K562 (cell line): ENCODE data around the gene MEF2C. TPM values are rescaled to one million over a fixed set of nuclear protein-coding genes. Genes with fewer than 3 reads are reported as not detected.

Experiments
- ATAC-seq: fragments of 200-7000 bp; cut with Tn5 transposase; 3 replicates; pipeline ENCODE4 v1.9.1; 2020; ENCODE audit warnings: moderate library complexity
- BruUV-seq: library from RNA; stranded (reverse); fragments of 400-500 nt; replicated peaks from 2 replicates; lab custom pipeline; 2021; lab: Mats Ljungman, UMichigan
- CTCF ChIA-PET: fragments of 300-600 bp; formaldehyde crosslinking; extraction: SDS; loops from one replicate; lab custom pipeline; 2021; ENCODE audit warnings: low intra/inter-chr PET ratio; lab: Yijun Ruan, JAX
- POLR2A ChIA-PET: fragments of 300-600, 350-650 bp; sonication (Branson Sonifier 250); formaldehyde crosslinking; extraction: SDS; loops from one replicate; lab custom pipeline; 2021; ENCODE audit warnings: antibody characterized with exemption, inconsistent platforms; lab: Yijun Ruan, JAX
- DNase-seq, 4 experiments: peaks; one replicate each; pipeline versions ENCODE4 v3.0.0 to v3.0.0-alpha.2; 2011 to 2018; ENCODE audit warnings: low spot score in 3 of 4, mixed read lengths in 3 of 4; ENCODE audit errors: extremely low read depth in 1 of 4
- FAIRE-seq: peaks from 2 replicates; lab custom pipeline; 2011; peaks lifted over from hg19 to GRCh38; lab: Jason Lieb, UNC
- H2AFZ ChIP-seq: 2 replicates; pipeline ENCODE4 v1.6.0; 2011; ENCODE audit warnings: low read depth, low read length, control low read depth, inconsistent platforms
- H3K27ac ChIP-seq: fragments of 200-600 bp; 3 replicates; pipeline ENCODE4 v1.8.0; 2011; ENCODE audit warnings: low read depth, mild to moderate bottlenecking, control low read depth, inconsistent platforms, low read length, moderate library complexity, mixed read lengths; ENCODE audit errors: extremely low read depth
- H3K27me3 ChIP-seq, 2 experiments: fragments of 300-600 bp in 1 of 2; 2 replicates in 1 of 2; 3 replicates in 1 of 2; pipeline versions ENCODE4 v1.6.0 to v1.8.0; 2011; ENCODE audit warnings: inconsistent platforms in 2 of 2, low read length in 2 of 2, mild to moderate bottlenecking in 1 of 2, mixed read lengths in 1 of 2, moderate library complexity in 1 of 2; ENCODE audit not compliant: control insufficient read depth in 2 of 2, insufficient read depth in 2 of 2
- H3K36me3 ChIP-seq: fragments of 300-600 bp; 3 replicates; pipeline ENCODE4 v1.8.0; 2011; ENCODE audit warnings: mild to moderate bottlenecking, low read length, inconsistent platforms; ENCODE audit not compliant: control insufficient read depth, insufficient read depth
- H3K4me1 ChIP-seq, 2 experiments: fragments of 200-600 bp in 1 of 2; replicated peaks in 1 of 2; 2 replicates in 1 of 2; 3 replicates in 1 of 2; pipeline versions ENCODE4 v1.5.1 to v1.8.0; 2011; ENCODE audit warnings: inconsistent platforms in 2 of 2, low read length in 2 of 2, mild to moderate bottlenecking in 1 of 2, mixed read lengths in 1 of 2, moderate library complexity in 1 of 2; ENCODE audit not compliant: control insufficient read depth in 2 of 2, insufficient read depth in 2 of 2
- H3K4me2 ChIP-seq: 2 replicates; pipeline ENCODE4 v1.6.1; 2011; ENCODE audit warnings: low read length, control low read depth, inconsistent platforms, mixed read lengths; ENCODE audit not compliant: insufficient read depth
- H3K4me3 ChIP-seq: fragments of 200-600 bp; sonication (generic), shearing (Covaris generic); 2 replicates; pipeline ENCODE4 v1.5.1; 2016; ENCODE audit warnings: control low read depth, inconsistent platforms
- H3K79me2 ChIP-seq: fragments of 200-600 bp; 3 replicates; pipeline ENCODE4 v1.8.0; 2011; ENCODE audit warnings: low read length, inconsistent platforms; ENCODE audit not compliant: control insufficient read depth, insufficient read depth
- H3K9ac ChIP-seq, 2 experiments: 2 replicates each; pipeline versions ENCODE4 v1.6.0 to v1.6.1; 2011; ENCODE audit warnings: low read depth in 2 of 2, low read length in 2 of 2, control low read depth in 1 of 2, inconsistent platforms in 1 of 2, mild to moderate bottlenecking in 1 of 2, mixed read lengths in 1 of 2; ENCODE audit not compliant: insufficient read depth in 1 of 2
- H3K9me1 ChIP-seq: one replicate; pipeline ENCODE4 v1.6.0; 2011; ENCODE audit warnings: inconsistent platforms, mild to moderate bottlenecking, low read length, moderate library complexity; ENCODE audit not compliant: control insufficient read depth, insufficient read depth
- H3K9me3 ChIP-seq: replicated peaks from 2 replicates; pipeline ENCODE4 v1.5.1; 2011; ENCODE audit warnings: low read depth, low read length, inconsistent platforms; ENCODE audit not compliant: control insufficient read depth, insufficient read depth
- H4K20me1 ChIP-seq: replicated peaks from 2 replicates; pipeline ENCODE4 v1.6.1; 2011; ENCODE audit warnings: low read length, inconsistent platforms, mixed read lengths; ENCODE audit not compliant: control insufficient read depth, insufficient read depth
- MIER1 ChIP-seq: fragments of 450-650 bp; IDR thresholded peaks from 2 replicates; pipeline ENCODE4 v1.6.1; 2016; ENCODE audit warnings: antibody characterized with exemption, mild to moderate bottlenecking, low read depth
- SMARCA4 ChIP-seq: fragments of 450-650 bp; IDR thresholded peaks from 2 replicates; pipeline ENCODE4 v1.6.1; 2016
- SMARCC2 ChIP-seq: fragments of 450-650 bp; IDR thresholded peaks from 2 replicates; pipeline ENCODE4 v1.6.1; 2017; ENCODE audit warnings: antibody characterized with exemption, moderate library complexity, mild to moderate bottlenecking, low read depth
- THAP12 ChIP-seq: fragments of 250-450 bp; sonication (Bioruptor Pico); IDR thresholded peaks from 2 replicates; pipeline ENCODE4 v1.9.0; 2021; ENCODE audit warnings: mild to moderate bottlenecking, inconsistent platforms
- VEZF1 ChIP-seq: fragments of 200-800 bp; sonication (Bioruptor generic); IDR thresholded peaks from 2 replicates; pipeline ENCODE4 v1.6.1; 2017; ENCODE audit warnings: missing genetic modification characterization, missing compliant biosample characterization
- ZBTB49 ChIP-seq: sonication (generic); formaldehyde crosslinking; IDR thresholded peaks from 2 replicates; pipeline ENCODE4 v1.8.0; 2022; ENCODE audit warnings: missing genetic modification reagents, mild to moderate bottlenecking, borderline replicate concordance
- ZBTB8A ChIP-seq: fragments of 450-650 bp; IDR thresholded peaks from 2 replicates; pipeline ENCODE4 v1.6.1; 2018; ENCODE audit warnings: mild to moderate bottlenecking, moderate library complexity; ENCODE audit not compliant: partially characterized antibody
- WGBS: fragments of 100-300 bp; shearing (Covaris generic); methylation state at CpG from one replicate; pipeline ENCODE4 v1.1.6; 2016; ENCODE audit warnings: low coverage, mixed read lengths; ENCODE audit not compliant: insufficient coverage; ENCODE audit errors: missing lambda C conversion rate; 5-methylcytosine and 5-hydroxymethylcytosine counted together
- in situ Hi-C: fragments of 300-500 bp; cut with MboI; formaldehyde crosslinking; loops from 4 replicates; pipeline ENCODE4 v1.15.0; 2018; ENCODE audit warnings: inconsistent platforms, mixed read lengths
- intact Hi-C: fragments of 100-400 bp; cut with micrococcal nuclease; formaldehyde crosslinking; loops from 2 replicates; pipeline ENCODE4 v1.14.2; 2022
- polyA plus RNA-seq, 8 experiments: library from polyadenylated mRNA; depleted of rRNA in 4 of 8; stranded (reverse) in 5 of 8; unstranded in 3 of 8; fragments of >200 nt; fragmentation: Nextera tagmentation in 2 of 8; fragmentation: Illumina TruSeq in 1 of 8; extraction: Ambion mirVana in 2 of 8; extraction: Trizol in 1 of 8; gene quantifications; 2 replicates each; pipeline versions ENCODE4 v1.2.1 to v1.2.3, GENCODE V29; 2011 to 2014; ENCODE audit warnings: inconsistent platforms in 1 of 8, missing spikeins in 1 of 8
- total RNA-seq, 7 experiments: library from RNA; depleted of rRNA in 6 of 7; stranded (reverse); fragments of >200 nt in 6 of 7; fragmentation: Illumina TruSeq in 2 of 7; extraction: Trizol in 2 of 7; gene quantifications; 2 replicates each; pipeline versions ENCODE4 v1.2.1 to v1.2.3, GENCODE V29; 2011 to 2021; ENCODE audit warnings: low replicate concordance in 1 of 7

MEF2C gene
- total and polyA plus RNA-seq, 9 of the 15 experiments (the other 6 are each of a cell fraction or from before 2014, with no cell fraction given) = 25.1 to 67.8 (median 58.3) TPM

- FAIRE-seq (peak; percentile 63), ATAC-seq (peak; percentile 80), DNase-seq (peak; percentile 17 to 72 (median 38))
- peak overlapping the region; percentile 30 to 31; a peak in 3 of 4 replicates for H3K9ac ChIP-seq
- peak overlapping the region; percentile 69; the same call in 2 of the 3 replicates for H3K27ac ChIP-seq
- peaks cover 15% of the 10 kb centered on the region for H3K36me3 ChIP-seq
- peak overlapping the region; percentile 73 for H3K4me2 ChIP-seq
- peak overlapping the region; percentile 79 for H2AFZ ChIP-seq
- intact Hi-C loops = loop anchor here (5.0 kb wide), 2 partner anchors 55 to 300 kb away; partner anchors contain the start of gene MEF2C
- H3K4me3 ChIP-seq = no peak overlapping the region
- 21% methylated on average over 8 of the region's 8 CpGs for WGBS
- POLR2A ChIA-PET = no interaction called here
- BruUV-seq = no TSS peak
- H3K9me3 ChIP-seq = no peaks in the 10 kb centered on the region
- no peaks in the 10 kb centered on the region for H3K9me1 ChIP-seq
- in situ Hi-C loops = no loop called here
- CTCF ChIA-PET = no interaction called here
- no peaks in the 10 kb centered on the region for H4K20me1 ChIP-seq
- peaks cover 69% of the 10 kb centered on the region for H3K79me2 ChIP-seq
- H3K4me1 ChIP-seq = peaks cover 0 to 16% of the 10 kb centered on the region in 2 experiments; a peak in 3 of 5 replicates
- H3K27me3 ChIP-seq = no peaks in the 10 kb centered on the region
- TF ChIP-seq SMARCA4 = peak; percentile 72; the same call in 1 of the 2 replicates
- no peak for TF ChIP-seq THAP12 (CRISPR knock-in tag)
- TF ChIP-seq SMARCC2 = 0 out of 2 replicates have a peak, but pooled peaks have one; percentile 34
- TF ChIP-seq ZBTB8A = no peak
- peak; percentile 84 for TF ChIP-seq VEZF1
- no peak for TF ChIP-seq ZBTB49
- TF ChIP-seq MIER1 = no peak
These were observed 56.1 kb downstream of the MEF2C start for GRCh38 chr5:88826646-88827585.
